Panc1 (cell line): ENCODE data around the gene DIS3L2. TPM values are rescaled to one million over a fixed set of nuclear protein-coding genes. Genes with fewer than 3 reads are reported as not detected.
A peak's percentile ranks its signal among the peaks of the same experiment; 100 is the strongest.
"Not testable (repeated sequence)": the region's sequence is repeated elsewhere in the genome, so short reads cannot be mapped to it uniquely, and the experiment has no call there.

ENCODE experiments used
- ATAC-seq: fragments of 200-7000 bp; cut with Tn5 transposase; 2 replicates; pipeline ENCODE4 v1.9.1; 2020; ENCODE audit warnings: mild to moderate bottlenecking, moderate library complexity
- BruUV-seq: library from RNA; stranded (reverse); fragments of 400-500 nt; replicated peaks from 2 replicates; lab custom pipeline; 2021; lab: Mats Ljungman, UMichigan
- CTCF ChIA-PET: fragments of 300-600 bp; sonication (Branson Sonifier 250); formaldehyde crosslinking; loops from one replicate; lab custom pipeline; 2022; ENCODE audit warnings: antibody characterized with exemption; lab: Charles Lee
- POLR2A ChIA-PET: fragments of 300-600 bp; sonication (Branson Sonifier 250); formaldehyde crosslinking; loops from one replicate; lab custom pipeline; 2022; ENCODE audit warnings: antibody characterized with exemption; lab: Charles Lee
- DNase-seq: peaks from one replicate; pipeline ENCODE4 v3.0.0-alpha.2; 2010; ENCODE audit warnings: low read depth, low spot score
- H3K27ac ChIP-seq: 2 replicates; pipeline ENCODE4 v1.5.1; 2011; ENCODE audit warnings: mild to moderate bottlenecking, low read length, inconsistent platforms
- H3K27me3 ChIP-seq: fragments of 200-500 bp; sonication (Bioruptor generic); 2 replicates; pipeline ENCODE4 v1.6.0; 2014; ENCODE audit warnings: low read length, inconsistent platforms; ENCODE audit not compliant: control insufficient read depth, insufficient read depth
- H3K36me3 ChIP-seq: fragments of 200-500 bp; sonication (Bioruptor generic); 2 replicates; pipeline ENCODE4 v1.5.1; 2014; ENCODE audit warnings: inconsistent platforms, mild to moderate bottlenecking, low read length, moderate library complexity; ENCODE audit not compliant: control insufficient read depth, insufficient read depth
- H3K4me1 ChIP-seq: 2 replicates; pipeline ENCODE4 v1.5.1; 2011; ENCODE audit warnings: inconsistent platforms, mild to moderate bottlenecking, low read length, moderate library complexity; ENCODE audit not compliant: control insufficient read depth, insufficient read depth
- H3K4me3 ChIP-seq, 2 experiments: 2 replicates each; pipeline ENCODE4 v1.5.1; 2011 to 2012; ENCODE audit warnings: low read depth in 2 of 2, low read length in 2 of 2, mild to moderate bottlenecking in 2 of 2, inconsistent platforms in 1 of 2, moderate library complexity in 1 of 2
- H3K9me3 ChIP-seq: fragments of 200-500 bp; sonication (Bioruptor generic); 2 replicates; pipeline ENCODE4 v1.5.1; 2014; ENCODE audit warnings: low read depth, mild to moderate bottlenecking, inconsistent platforms, low read length, moderate library complexity; ENCODE audit not compliant: control insufficient read depth, insufficient read depth
- CTCF ChIP-seq: fragments of 450-650 bp; IDR thresholded peaks from 2 replicates; pipeline ENCODE4 v1.5.1; 2017; ENCODE audit warnings: mild to moderate bottlenecking
- REST ChIP-seq, 2 experiments: IDR thresholded peaks; 2 replicates each; pipeline ENCODE4 v1.6.1; 2011 to 2012; ENCODE audit warnings: low read depth in 2 of 2, control low read depth in 1 of 2, low read length in 1 of 2, mild to moderate bottlenecking in 1 of 2, moderate library complexity in 1 of 2; ENCODE audit not compliant: insufficient read depth in 1 of 2
- TCF7L2 ChIP-seq: IDR thresholded peaks from 2 replicates; pipeline ENCODE4 v1.6.1; 2011; ENCODE audit warnings: mild to moderate bottlenecking, low read depth, low read length, inconsistent platforms
- in situ Hi-C: cut with HindIII; loops from 2 replicates; pipeline ENCODE4 v1.10.0; 2016; ENCODE audit warnings: low sequenced_read_pairs, low pct_unique_long_range_greater_than_20kb
- intact Hi-C: fragments of 100-400 bp; cut with micrococcal nuclease; formaldehyde crosslinking; loops from one replicate; pipeline ENCODE4 v1.10.0; 2022; ENCODE audit not compliant: unreplicated experiment
- total RNA-seq: library from RNA; stranded (reverse); gene quantifications from one replicate; pipeline ENCODE4 v1.2.1, GENCODE V29; 2021; ENCODE audit not compliant: unreplicated experiment

DIS3L2 gene
- total RNA-seq, 1 experiment from 2014 or later: 28.1 TPM

GRCh38 chr2:232326274-232327104 lies 365.0 kb downstream of the DIS3L2 start:
- not testable (repeated sequence) for ATAC-seq, H3K4me3 ChIP-seq

GRCh38 chr2:232327105-232328031 lies 365.9 kb downstream of the DIS3L2 start:
- ATAC-seq (peak; percentile 78), DNase-seq (peak; percentile 33)
- intact Hi-C loops (loop anchor here (2.0 to 5.0 kb wide), 2 partner anchors 403 to 420 kb away; no protein-coding TSS in a partner anchor), in situ Hi-C loops (no loop called here)
- H3K27me3 ChIP-seq: no peaks in the 10 kb centered on the region
- H3K4me3 ChIP-seq: no peak overlapping the region
- no peaks in the 10 kb centered on the region for H3K9me3 ChIP-seq
- peaks cover 7% of the 10 kb centered on the region for H3K4me1 ChIP-seq
- TF ChIP-seq CTCF: peak; percentile 97
- TF ChIP-seq REST (IDR thresholded peaks at IDR 0.05; ENCODE audit: insufficient read depth in 1 of 2, low read depth in 2 of 2, low read length in 1 of 2): no peak
- H3K27ac ChIP-seq: no peak overlapping the region
- no peaks in the 10 kb centered on the region for H3K36me3 ChIP-seq
- POLR2A ChIA-PET: no interaction called here
- CTCF ChIA-PET: interaction anchor here (0.6 kb wide), 1 partner anchor 402 kb away, joined by 3 read pairs; no protein-coding TSS in a partner anchor
- no TSS peak for BruUV-seq

More at GRCh38 chr2:232326274-232327104, 365.0 kb downstream of the DIS3L2 start:
- CTCF ChIA-PET: interaction anchor here (0.6 to 1.4 kb wide), 3 partner anchors 401 to 430 kb away, joined by 3 to 5 read pairs (median 3); no protein-coding TSS in a partner anchor
- H3K27me3 ChIP-seq, H3K27ac ChIP-seq, H3K9me3 ChIP-seq, DNase-seq, BruUV-seq, in situ Hi-C loops, H3K36me3 ChIP-seq, H3K4me1 ChIP-seq, POLR2A ChIA-PET: not testable (repeated sequence)
- intact Hi-C loops: loop anchor here (2.0 to 5.0 kb wide), 2 partner anchors 402 to 419 kb away; no protein-coding TSS in a partner anchor

GRCh38 chr2:232328032-232328422 lies 366.5 kb downstream of the DIS3L2 start:
- intact Hi-C loops: loop anchor here (5.0 kb wide), 1 partner anchor 421 kb away; no protein-coding TSS in a partner anchor
- DNase-seq (no peak), ATAC-seq (no peak)
- in situ Hi-C loops: no loop called here
- no peak for TF ChIP-seq TCF7L2
- no TSS peak for BruUV-seq
- H3K27ac ChIP-seq: no peak overlapping the region
- H3K4me3 ChIP-seq: no peak overlapping the region
- peaks cover 7% of the 10 kb centered on the region for H3K4me1 ChIP-seq
- POLR2A ChIA-PET: no interaction called here
- H3K36me3 ChIP-seq: no peaks in the 10 kb centered on the region
- CTCF ChIA-PET: interaction anchor here (0.5 to 0.7 kb wide), 2 partner anchors 26 to 683 kb away, joined by 3 read pairs; no protein-coding TSS in a partner anchor
- no peaks in the 10 kb centered on the region for H3K27me3 ChIP-seq
- H3K9me3 ChIP-seq: no peaks in the 10 kb centered on the region
